Transverse colon (tissue), 4 donors: Measurements from ENCODE around the gene MTG2. TPM values are rescaled to one million over a fixed set of nuclear protein-coding genes. Genes with fewer than 3 reads are reported as not detected.

ENCODE experiments used
- DNase-seq: peaks from one replicate; pipeline ENCODE4 v3.0.0-alpha.2; 2019
- H3K27ac ChIP-seq, 4 donors: fragments of 200-600 bp; sonication (generic); 2 replicates each; pipeline ENCODE4 v1.5.1; 2016 to 2018; ENCODE audit warnings: inconsistent platforms in 4 of 4
- H3K27me3 ChIP-seq: fragments of 200-600 bp; sonication (generic); 2 replicates; pipeline ENCODE4 v1.5.1; 2017; ENCODE audit warnings: inconsistent platforms
- H3K36me3 ChIP-seq, 4 donors: fragments of 200-600 bp; sonication (generic); 2 replicates each; pipeline ENCODE4 v1.5.1; 2017 to 2019; ENCODE audit warnings: inconsistent platforms in 4 of 4
- H3K4me1 ChIP-seq, 4 donors: fragments of 200-600 bp; sonication (generic); 2 replicates each; pipeline ENCODE4 v1.5.1; 2017 to 2020; ENCODE audit warnings: inconsistent platforms in 4 of 4
- H3K4me3 ChIP-seq, 4 donors: fragments of 200-600 bp; sonication (generic); 1 replicate in 1 of 4; 2 replicates in 3 of 4; pipeline versions ENCODE4 v1.5.1 to v1.6.1; 2017 to 2019; ENCODE audit warnings: inconsistent platforms in 4 of 4
- H3K9me3 ChIP-seq, 2 donors: fragments of 200-600 bp; sonication (generic); 2 replicates each; pipeline ENCODE4 v1.5.1; 2017 to 2019; ENCODE audit warnings: inconsistent platforms in 2 of 2
- EP300 ChIP-seq: sonication (generic); formaldehyde crosslinking; IDR thresholded peaks from one replicate; pipeline ENCODE4 v1.6.1; 2017; ENCODE audit warnings: antibody characterized with exemption, low read depth
- POLR2A ChIP-seq: fragments of 450-650 bp; IDR thresholded peaks from one replicate; pipeline ENCODE4 v1.6.1; 2016; ENCODE audit warnings: antibody characterized with exemption, mild to moderate bottlenecking, moderate library complexity
- POLR2AphosphoS5 ChIP-seq, 3 donors: sonication (generic); formaldehyde crosslinking; IDR thresholded peaks; one replicate each; pipeline ENCODE4 v1.6.1; 2016; ENCODE audit warnings: antibody characterized with exemption in 3 of 3
- WGBS, 2 donors: methylation state at CpG; one replicate each; pipeline ENCODE4 v1.1.5; 2018; ENCODE audit warnings: low coverage in 1 of 2; 5-methylcytosine and 5-hydroxymethylcytosine counted together
- in situ Hi-C, 4 donors: fragments of 200-750 bp; cut with MboI; loops; one replicate each; pipeline versions ENCODE4 v1.15.0 to v1.15.1; 2017; ENCODE audit warnings: low sequenced_read_pairs in 3 of 4, low pct_ligation_motif_present in 1 of 4, low pct_unique_long_range_greater_than_20kb in 1 of 4
- intact Hi-C: fragments of 100-400 bp; cut with DNase I; formaldehyde crosslinking; loops from one replicate; pipeline ENCODE4 v1.15.1; 2023; ENCODE audit warnings: low total_unique reads
- total RNA-seq, 4 donors: library from RNA; depleted of rRNA; stranded (reverse); fragments of >200 nt; gene quantifications; one replicate each; pipeline ENCODE4 v1.1.0, GENCODE V29; 2016
- TF ChIP-seq, protein P1 (sequence below), 5 experiments: fragments of 200-600 bp in 3 of 5; fragments of 450-650 bp in 2 of 5; sonication (generic) in 3 of 5; IDR thresholded peaks; 1 replicate in 2 of 5; 2 replicates in 3 of 5; pipeline ENCODE4 v1.5.1; 2016 to 2017; ENCODE audit warnings: antibody characterized with exemption in 5 of 5, inconsistent platforms in 3 of 5, mild to moderate bottlenecking in 2 of 5, moderate library complexity in 1 of 5

MTG2 gene
- total RNA-seq, 4 donors from 2014 or later = 9.8 to 58.0 (median 23.1) TPM

DNA sequence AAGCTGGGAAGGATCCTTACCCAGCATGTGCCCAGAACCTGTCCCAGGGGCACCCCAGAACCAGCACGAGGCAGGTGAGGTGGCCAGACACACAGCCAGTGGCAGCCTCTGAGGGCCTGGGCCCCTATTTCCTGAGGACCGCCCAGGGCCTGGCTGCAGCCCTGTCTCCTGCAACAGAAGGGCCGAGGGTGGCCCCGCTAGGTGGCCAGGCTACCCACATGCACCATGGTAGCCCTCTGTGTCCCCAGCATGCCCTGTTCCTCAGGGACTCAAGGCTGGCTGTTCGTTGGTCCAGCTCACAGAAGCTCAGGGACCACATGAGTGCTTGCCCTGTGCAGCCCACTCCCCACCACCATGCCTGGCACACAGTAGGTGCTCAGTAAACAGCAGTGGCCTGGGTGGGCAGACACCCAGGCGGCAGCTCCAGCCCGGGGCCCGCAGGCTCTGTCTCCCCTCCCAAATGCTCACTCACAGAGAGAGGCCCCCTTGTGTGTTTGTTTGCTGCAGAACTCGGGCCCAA lies 29.0 kb downstream of the MTG2 start:
- in situ Hi-C loops = no loop called here
- Histone ChIP-seq H3K4me3 (no peak overlapping the region), H3K36me3 (no peaks in the 10 kb centered on the region), H3K27ac (no peak overlapping the region), H3K27me3 (peaks cover 67% of the 10 kb centered on the region), H3K9me3 (no peaks in the 10 kb centered on the region), H3K4me1 (no peaks in the 10 kb centered on the region)
- DNase-seq = no peak
- TF ChIP-seq POLR2A (no peak), POLR2AphosphoS5 (IDR thresholded peaks at IDR 0.05) (no peak), EP300 (no peak)
- TF ChIP-seq, protein P1, sequence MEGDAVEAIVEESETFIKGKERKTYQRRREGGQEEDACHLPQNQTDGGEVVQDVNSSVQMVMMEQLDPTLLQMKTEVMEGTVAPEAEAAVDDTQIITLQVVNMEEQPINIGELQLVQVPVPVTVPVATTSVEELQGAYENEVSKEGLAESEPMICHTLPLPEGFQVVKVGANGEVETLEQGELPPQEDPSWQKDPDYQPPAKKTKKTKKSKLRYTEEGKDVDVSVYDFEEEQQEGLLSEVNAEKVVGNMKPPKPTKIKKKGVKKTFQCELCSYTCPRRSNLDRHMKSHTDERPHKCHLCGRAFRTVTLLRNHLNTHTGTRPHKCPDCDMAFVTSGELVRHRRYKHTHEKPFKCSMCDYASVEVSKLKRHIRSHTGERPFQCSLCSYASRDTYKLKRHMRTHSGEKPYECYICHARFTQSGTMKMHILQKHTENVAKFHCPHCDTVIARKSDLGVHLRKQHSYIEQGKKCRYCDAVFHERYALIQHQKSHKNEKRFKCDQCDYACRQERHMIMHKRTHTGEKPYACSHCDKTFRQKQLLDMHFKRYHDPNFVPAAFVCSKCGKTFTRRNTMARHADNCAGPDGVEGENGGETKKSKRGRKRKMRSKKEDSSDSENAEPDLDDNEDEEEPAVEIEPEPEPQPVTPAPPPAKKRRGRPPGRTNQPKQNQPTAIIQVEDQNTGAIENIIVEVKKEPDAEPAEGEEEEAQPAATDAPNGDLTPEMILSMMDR (IDR thresholded peaks at IDR 0.05) = no peak
- 66 to 74% methylated on average over 3 to 5 of the region's 9 CpGs for WGBS, 2 donors
- intact Hi-C loops = no loop called here

DNA sequence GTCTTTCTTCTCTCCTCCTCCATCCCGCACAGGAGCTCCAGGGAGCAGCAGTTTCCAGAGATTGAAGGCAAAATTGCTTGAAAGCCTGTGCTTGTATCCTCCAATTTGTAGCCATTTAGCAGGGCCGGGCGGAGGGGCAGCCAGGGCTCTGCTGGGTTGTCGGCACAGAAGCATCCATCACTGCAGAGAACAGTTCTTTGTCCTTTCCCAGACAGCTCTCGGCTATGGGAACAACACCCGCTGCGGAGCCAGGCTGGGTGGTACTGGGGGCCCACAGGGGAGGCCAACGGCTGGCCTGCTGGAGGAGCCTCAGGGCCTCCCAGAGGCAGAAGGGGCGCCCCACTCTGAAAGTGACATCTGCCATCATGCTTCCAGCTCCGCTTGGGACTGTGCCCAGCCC lies 29.5 kb downstream of the MTG2 start:
- in situ Hi-C loops (no loop called here), intact Hi-C loops (no loop called here)
- no peak for DNase-seq
- Histone ChIP-seq H3K27ac (no peak overlapping the region), H3K27me3 (peaks cover 72% of the 10 kb centered on the region), H3K4me3 (no peak overlapping the region), H3K4me1 (no peaks in the 10 kb centered on the region), H3K36me3 (no peaks in the 10 kb centered on the region), H3K9me3 (no peaks in the 10 kb centered on the region)
- TF ChIP-seq POLR2A (no peak), EP300 (no peak)
- TF ChIP-seq, protein P1 (IDR thresholded peaks at IDR 0.05) = no peak
- WGBS, 2 donors = 0 to 50% methylated on average over 1 to 10 of the region's 10 CpGs

DNA sequence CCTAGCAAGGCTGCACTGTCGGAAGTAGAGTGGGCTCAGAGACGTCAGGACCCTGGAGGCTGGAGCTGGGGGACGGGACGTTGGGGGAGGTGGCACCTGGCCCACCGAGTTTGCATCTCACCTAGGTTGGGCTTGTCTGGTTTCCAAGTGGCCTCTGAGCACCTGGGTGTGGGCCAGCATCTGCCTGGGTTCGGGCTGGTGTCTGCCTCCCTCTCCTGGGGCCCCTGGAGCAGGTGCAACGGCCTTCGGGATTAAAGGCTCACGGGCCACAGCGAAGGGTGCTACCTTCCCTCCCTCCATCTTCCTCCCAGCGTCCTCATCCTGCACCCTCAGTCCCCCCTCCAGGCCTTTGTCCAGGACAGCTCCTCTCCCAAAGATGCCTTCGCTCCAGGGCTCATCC lies 31.2 kb downstream of the MTG2 start:
- H3K4me3 ChIP-seq = no peak overlapping the region
- no peak for DNase-seq
- H3K9me3 ChIP-seq = no peaks in the 10 kb centered on the region
- intact Hi-C loops = no loop called here
- H3K27me3 ChIP-seq = peaks cover 89% of the 10 kb centered on the region
- in situ Hi-C loops = no loop called here
- H3K27ac ChIP-seq = no peak overlapping the region
- no peaks in the 10 kb centered on the region for H3K36me3 ChIP-seq
- no peak for TF ChIP-seq POLR2AphosphoS5 (IDR thresholded peaks at IDR 0.05)
- TF ChIP-seq POLR2A = no peak
- TF ChIP-seq, protein P1 (IDR thresholded peaks at IDR 0.05) = no peak
- TF ChIP-seq EP300 = no peak
- H3K4me1 ChIP-seq = peaks cover 0 to 2% (median 1%) of the 10 kb centered on the region in 4 donors
- 38 to 41% methylated on average over 4 to 12 of the region's 12 CpGs for WGBS, 2 donors

DNA sequence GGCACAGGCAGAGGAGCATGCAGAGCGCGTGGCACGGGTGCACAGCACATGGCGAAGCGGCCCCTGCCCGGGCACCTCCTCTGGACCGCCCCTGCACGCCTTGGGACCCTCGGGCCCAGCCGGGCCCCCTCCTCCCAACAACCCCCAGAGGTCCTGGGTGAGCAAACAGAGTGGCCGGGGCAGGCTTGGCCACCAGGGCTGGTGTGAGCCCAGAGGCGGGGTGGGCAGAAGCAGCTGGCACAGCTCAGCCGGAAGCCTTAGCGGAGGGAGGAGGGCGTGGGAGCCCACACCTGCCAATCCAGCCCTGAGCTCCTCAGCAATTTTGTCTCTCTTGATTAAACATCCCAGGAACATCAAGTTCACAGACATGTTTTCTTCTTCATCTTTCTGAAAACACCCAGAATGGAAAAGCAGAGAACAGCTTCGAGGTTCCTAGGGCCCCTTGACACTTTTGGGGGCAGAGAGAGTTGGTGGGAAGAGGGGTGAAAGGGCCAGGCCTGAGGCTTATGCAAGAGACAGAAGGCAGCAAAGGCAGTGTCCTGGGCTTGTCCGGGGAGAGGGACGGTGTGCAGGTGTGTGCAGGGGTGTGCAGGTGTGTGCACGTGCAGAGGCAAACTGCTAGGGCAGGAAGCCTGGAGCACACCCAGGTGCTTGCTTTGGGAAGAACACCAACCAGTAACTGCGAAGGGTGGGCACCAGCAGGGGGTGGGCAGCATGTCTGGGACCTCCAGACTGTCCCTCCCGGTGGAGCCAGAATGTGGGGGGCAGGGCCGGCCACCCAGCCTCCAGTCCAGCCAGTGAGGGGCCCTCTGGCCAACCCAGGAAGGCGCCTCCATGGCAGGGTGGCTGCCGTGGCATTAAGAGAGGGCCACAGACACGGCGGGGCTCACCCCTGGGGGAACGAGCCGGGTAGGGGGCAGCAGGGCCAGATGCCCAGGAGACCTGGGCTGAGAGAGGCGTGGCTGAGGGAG lies 32.5 kb downstream of the MTG2 start:
- WGBS, 2 donors = 23 to 70% methylated on average over 5 to 29 of the region's 29 CpGs
- Histone ChIP-seq H3K4me3 (no peak overlapping the region), H3K36me3 (no peaks in the 10 kb centered on the region), H3K27me3 (peaks cover 84% of the 10 kb centered on the region), H3K4me1 (peaks cover under 1 to 9% (median 8%) of the 10 kb centered on the region in 4 donors), H3K27ac (no peak overlapping the region), H3K9me3 (no peaks in the 10 kb centered on the region)
- DNase-seq = no peak
- TF ChIP-seq POLR2A (no peak), EP300 (no peak), POLR2AphosphoS5 (IDR thresholded peaks at IDR 0.05) (no peak)
- TF ChIP-seq, protein P1 (IDR thresholded peaks at IDR 0.05) = no peak
- in situ Hi-C loops (no loop called here), intact Hi-C loops (no loop called here)
